ENCODE measurements around the gene OGA.

DNA sequence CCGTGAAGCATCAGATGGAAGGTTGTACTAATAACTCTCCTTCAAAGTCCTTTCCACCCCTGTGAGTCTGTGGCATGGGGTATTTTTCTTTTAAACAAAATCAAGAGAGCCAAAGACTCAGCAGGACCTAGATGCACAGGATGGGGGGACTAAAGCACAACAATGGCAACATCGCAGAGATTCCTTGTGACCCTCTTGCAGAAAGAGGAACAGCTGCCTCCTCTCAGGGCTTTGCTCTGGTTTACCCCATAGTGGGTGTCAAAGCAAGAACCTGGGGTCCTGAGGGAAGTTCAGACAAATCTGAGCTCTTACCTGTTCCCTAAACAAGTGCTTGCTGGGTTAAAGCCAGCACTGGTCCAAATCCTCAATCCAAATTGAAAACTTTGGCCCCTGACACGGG is 81.6 kb downstream of the OGA start:
- TF ChIP-seq EZH2phosphoT487 (conservative IDR thresholded peaks at IDR 0.05; ENCODE audit: low read length) = no peak
- TF ChIP-seq, protein P1, sequence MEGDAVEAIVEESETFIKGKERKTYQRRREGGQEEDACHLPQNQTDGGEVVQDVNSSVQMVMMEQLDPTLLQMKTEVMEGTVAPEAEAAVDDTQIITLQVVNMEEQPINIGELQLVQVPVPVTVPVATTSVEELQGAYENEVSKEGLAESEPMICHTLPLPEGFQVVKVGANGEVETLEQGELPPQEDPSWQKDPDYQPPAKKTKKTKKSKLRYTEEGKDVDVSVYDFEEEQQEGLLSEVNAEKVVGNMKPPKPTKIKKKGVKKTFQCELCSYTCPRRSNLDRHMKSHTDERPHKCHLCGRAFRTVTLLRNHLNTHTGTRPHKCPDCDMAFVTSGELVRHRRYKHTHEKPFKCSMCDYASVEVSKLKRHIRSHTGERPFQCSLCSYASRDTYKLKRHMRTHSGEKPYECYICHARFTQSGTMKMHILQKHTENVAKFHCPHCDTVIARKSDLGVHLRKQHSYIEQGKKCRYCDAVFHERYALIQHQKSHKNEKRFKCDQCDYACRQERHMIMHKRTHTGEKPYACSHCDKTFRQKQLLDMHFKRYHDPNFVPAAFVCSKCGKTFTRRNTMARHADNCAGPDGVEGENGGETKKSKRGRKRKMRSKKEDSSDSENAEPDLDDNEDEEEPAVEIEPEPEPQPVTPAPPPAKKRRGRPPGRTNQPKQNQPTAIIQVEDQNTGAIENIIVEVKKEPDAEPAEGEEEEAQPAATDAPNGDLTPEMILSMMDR (IDR thresholded peaks at IDR 0.05; ENCODE audit: insufficient read depth, low read length, poor library complexity, severe bottlenecking) = no peak
